HepG2 (cell line): ENCODE measurements around the gene TBL2. TPM values are rescaled to one million over a fixed set of nuclear protein-coding genes. Genes with fewer than 3 reads are reported as not detected.

Experiments
- AKNA ChIP-seq: sonication (generic); formaldehyde crosslinking; IDR thresholded peaks from 2 replicates; pipeline ENCODE4 v1.4.0; 2020; ENCODE audit warnings: missing genetic modification reagents, borderline replicate concordance
- CHD4 ChIP-seq: fragments of 200-600 bp; sonication (generic); IDR thresholded peaks from 2 replicates; pipeline ENCODE4 v1.7.0; 2017; ENCODE audit warnings: mild to moderate bottlenecking, low read length, borderline replicate concordance
- GLMP ChIP-seq: sonication (generic); formaldehyde crosslinking; IDR thresholded peaks from 2 replicates; pipeline ENCODE4 v1.9.0; 2021; ENCODE audit warnings: missing genetic modification reagents, mild to moderate bottlenecking, borderline replicate concordance
- KLF6 ChIP-seq: IDR thresholded peaks from 2 replicates; pipeline ENCODE4 v1.8.0; 2016; ENCODE audit warnings: missing biosample characterization, missing genetic modification reagents
- MAFG ChIP-seq: sonication (generic); formaldehyde crosslinking; IDR thresholded peaks from 2 replicates; pipeline ENCODE4 v1.5.1; 2020; ENCODE audit warnings: mild to moderate bottlenecking, missing genetic modification reagents
- NFIB ChIP-seq: sonication (generic); formaldehyde crosslinking; IDR thresholded peaks from 2 replicates; pipeline ENCODE4 v1.9.0; 2021; ENCODE audit warnings: missing genetic modification reagents, mild to moderate bottlenecking, borderline replicate concordance
- ONECUT2 ChIP-seq: sonication (generic); formaldehyde crosslinking; IDR thresholded peaks from 2 replicates; pipeline ENCODE4 v1.4.0; 2020; ENCODE audit warnings: missing genetic modification reagents
- PAXIP1 ChIP-seq: sonication (generic); formaldehyde crosslinking; conservative IDR thresholded peaks from 2 replicates; pipeline ENCODE4 v1.4.0; 2020; ENCODE audit warnings: mild to moderate bottlenecking, missing genetic modification reagents, moderate library complexity
- RORA ChIP-seq: sonication (generic); formaldehyde crosslinking; IDR thresholded peaks from 2 replicates; pipeline ENCODE4 v1.5.0; 2020; ENCODE audit warnings: mild to moderate bottlenecking, missing genetic modification reagents, moderate library complexity
- SIN3B ChIP-seq: fragments of 150-350 bp; IDR thresholded peaks from 2 replicates; pipeline ENCODE4 v1.6.1; 2014; ENCODE audit warnings: low read length
- SNAPC2 ChIP-seq: sonication (generic); formaldehyde crosslinking; IDR thresholded peaks from 2 replicates; pipeline ENCODE4 v1.8.1; 2022; ENCODE audit warnings: mild to moderate bottlenecking, missing genetic modification reagents
- SSRP1 ChIP-seq: IDR thresholded peaks from 2 replicates; pipeline ENCODE4 v1.6.1; 2016; ENCODE audit warnings: control low read depth
- SUZ12 ChIP-seq: fragments of 150-350 bp; IDR thresholded peaks from 2 replicates; pipeline ENCODE4 v1.6.1; 2014; ENCODE audit warnings: low read depth, low read length
- TCF7L2 ChIP-seq: IDR thresholded peaks from 2 replicates; pipeline ENCODE4 v1.6.1; 2011; ENCODE audit warnings: mild to moderate bottlenecking, low read depth, low read length, moderate library complexity
- ZBTB42 ChIP-seq: sonication (generic); formaldehyde crosslinking; IDR thresholded peaks from 2 replicates; pipeline ENCODE4 v1.5.0; 2020; ENCODE audit warnings: mild to moderate bottlenecking, missing genetic modification reagents
- ZNF33B ChIP-seq: sonication (generic); formaldehyde crosslinking; IDR thresholded peaks from 2 replicates; pipeline ENCODE4 v1.5.1; 2020; ENCODE audit warnings: mild to moderate bottlenecking, missing genetic modification reagents
- ZNF468 ChIP-seq: sonication (generic); formaldehyde crosslinking; IDR thresholded peaks from 2 replicates; pipeline ENCODE4 v1.8.0; 2022; ENCODE audit warnings: mild to moderate bottlenecking, moderate library complexity, missing genetic modification reagents
- ZNF503 ChIP-seq: sonication (generic); formaldehyde crosslinking; IDR thresholded peaks from 2 replicates; pipeline ENCODE4 v1.4.0; 2020; ENCODE audit warnings: missing genetic modification reagents
- ZNF660 ChIP-seq: sonication (generic); formaldehyde crosslinking; IDR thresholded peaks from 2 replicates; pipeline ENCODE4 v1.5.1; 2020; ENCODE audit warnings: mild to moderate bottlenecking, low read depth, missing genetic modification reagents, borderline replicate concordance
- polyA plus RNA-seq, 8 experiments: library from polyadenylated mRNA; depleted of rRNA in 3 of 8; stranded (reverse) in 7 of 8; unstranded in 1 of 8; fragments of >200 nt; fragmentation: Illumina TruSeq in 4 of 8; extraction: Trizol in 4 of 8; gene quantifications; 2 replicates each; pipeline versions ENCODE4 v1.2.1 to v1.2.3, GENCODE V29; 2011 to 2016; ENCODE audit warnings: low read depth in 4 of 8, missing spikeins in 1 of 8, mixed read lengths in 1 of 8; ENCODE audit not compliant: insufficient read depth in 1 of 8
- total RNA-seq, 5 experiments: library from RNA; depleted of rRNA; stranded (reverse); fragments of >200 nt; fragmentation: Illumina TruSeq; extraction: Trizol; gene quantifications; 2 replicates each; pipeline ENCODE4 v1.2.3, GENCODE V29; 2016; ENCODE audit warnings: low read depth in 1 of 5

The TBL2 gene
- total and polyA plus RNA-seq, 2 of the 13 experiments (the other 11 are each of a cell fraction or from before 2014, with no cell fraction given) = 43.4 to 47.2 TPM

- peak; percentile 68 for TF ChIP-seq PAXIP1 (CRISPR knock-in tag)
- no peak for TF ChIP-seq CHD4
- TF ChIP-seq MAFG (CRISPR knock-in tag) = no peak
- TF ChIP-seq ZBTB42 (CRISPR knock-in tag) = no peak
- no peak for TF ChIP-seq NFIB (CRISPR knock-in tag)
- TF ChIP-seq AKNA (CRISPR knock-in tag) = no peak
- no peak; the same call in 1 of the 2 replicates for TF ChIP-seq ONECUT2 (CRISPR knock-in tag)
- TF ChIP-seq ZNF660 = no peak
- TF ChIP-seq SUZ12 = no peak
- TF ChIP-seq ZNF468 (CRISPR knock-in tag) = no peak
- TF ChIP-seq SIN3B = peak; percentile 83
- TF ChIP-seq ZNF503 (CRISPR knock-in tag) = no peak; the same call in 1 of the 2 replicates
- no peak for TF ChIP-seq GLMP (CRISPR knock-in tag)
- TF ChIP-seq ZNF33B (CRISPR knock-in tag) = no peak
- TF ChIP-seq SSRP1 (CRISPR knock-in tag) = no peak
- no peak for TF ChIP-seq TCF7L2
- no peak for TF ChIP-seq SNAPC2
- TF ChIP-seq KLF6 (CRISPR knock-in tag) = peak; percentile 61; the same call in 1 of the 2 replicates
- no peak for TF ChIP-seq RORA
These were observed 56.1 kb downstream of the TBL2 start, which contains the start of gene BAZ1B (continued) for GRCh38 chr7:73522105-73522872.
